GM12801 (cell line): ENCODE data around the gene PSMC5.

Experiments
- CTCF ChIP-seq: IDR thresholded peaks from one replicate; pipeline ENCODE4 v1.5.1; 2011; ENCODE audit warnings: control low read depth; ENCODE audit not compliant: insufficient read length; ENCODE audit errors: extremely low read depth

The PSMC5 gene

GRCh38 chr17:63835167-63835720 lies 8.0 kb downstream of the PSMC5 start:
- no peak for TF ChIP-seq CTCF

GRCh38 chr17:63836811-63837210 lies 9.6 kb downstream of the PSMC5 start:
- no peak for TF ChIP-seq CTCF

- TF ChIP-seq CTCF: no peak
Measured at GRCh38 chr17:63837480-63837879, 10.2 kb downstream of the PSMC5 start.

GRCh38 chr17:63837962-63838600 lies 10.8 kb downstream of the PSMC5 start:
- TF ChIP-seq CTCF: no peak

GRCh38 chr17:63838631-63839171 lies 11.5 kb downstream of the PSMC5 start:
- TF ChIP-seq CTCF: no peak

- TF ChIP-seq CTCF: no peak
Measured at GRCh38 chr17:63840591-63841349, 13.5 kb downstream of the PSMC5 start.

- TF ChIP-seq CTCF: no peak
Measured at GRCh38 chr17:63841350-63842172, 14.3 kb downstream of the PSMC5 start.
